GM12892 (cell line): ENCODE results near the gene TREML4.

Experiments used
- POLR2A ChIP-seq: IDR thresholded peaks from 2 replicates; pipeline ENCODE4 v1.6.1; 2011; ENCODE audit warnings: low read depth, low read length, control low read depth
- TAF1 ChIP-seq: IDR thresholded peaks from 2 replicates; pipeline ENCODE4 v1.6.1; 2011; ENCODE audit warnings: low read depth, mild to moderate bottlenecking, control low read depth, low read length, borderline replicate concordance

DNA sequence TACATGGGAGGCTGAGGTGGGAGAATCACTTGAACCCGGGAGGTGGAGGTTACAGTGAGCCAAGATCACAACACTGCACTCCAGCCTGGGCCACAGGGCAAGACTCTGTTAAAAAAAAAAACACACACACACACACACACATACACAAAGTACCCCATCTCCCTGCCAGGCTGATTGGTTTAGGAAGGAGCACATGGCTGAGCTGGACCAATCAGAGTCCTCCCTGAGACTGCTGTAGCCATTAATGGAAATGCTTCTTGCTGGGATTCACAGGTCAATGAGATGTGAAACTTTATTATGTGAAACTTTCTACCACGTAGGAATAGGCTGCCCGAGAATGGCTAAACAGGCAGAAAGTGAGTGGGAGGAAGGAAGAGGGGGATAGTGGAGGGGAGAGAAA is 55.5 kb downstream of the TREML4 start:
- TF ChIP-seq POLR2A (no peak), TAF1 (no peak)
